IPS-NIHi11 (cell line): ENCODE measurements around the gene STAM2.

ENCODE experiments used
- DNase-seq: peaks from one replicate; pipeline ENCODE4 v3.0.0; 2012; ENCODE audit warnings: mixed read lengths, low spot score

STAM2 gene

DNA sequence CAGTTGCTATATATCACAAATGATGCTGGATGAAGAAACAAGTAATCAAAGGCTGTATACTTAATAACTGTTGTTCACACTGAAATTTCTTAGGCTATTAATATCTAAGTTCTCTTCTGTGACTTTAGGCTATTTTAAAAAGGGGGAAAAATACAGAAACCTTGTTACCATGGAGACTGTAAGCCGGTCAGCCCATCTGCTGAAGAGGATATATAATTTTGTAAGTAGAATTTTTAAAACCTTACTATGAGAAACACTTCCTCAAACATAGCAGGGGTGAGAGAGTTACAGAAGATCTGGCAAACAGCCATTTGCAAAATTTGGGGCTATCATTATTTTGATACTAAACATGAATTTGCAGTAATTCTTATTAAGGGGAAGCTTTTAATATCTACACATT is 104.5 kb downstream of the STAM2 start:
- DNase-seq: no peak

DNA sequence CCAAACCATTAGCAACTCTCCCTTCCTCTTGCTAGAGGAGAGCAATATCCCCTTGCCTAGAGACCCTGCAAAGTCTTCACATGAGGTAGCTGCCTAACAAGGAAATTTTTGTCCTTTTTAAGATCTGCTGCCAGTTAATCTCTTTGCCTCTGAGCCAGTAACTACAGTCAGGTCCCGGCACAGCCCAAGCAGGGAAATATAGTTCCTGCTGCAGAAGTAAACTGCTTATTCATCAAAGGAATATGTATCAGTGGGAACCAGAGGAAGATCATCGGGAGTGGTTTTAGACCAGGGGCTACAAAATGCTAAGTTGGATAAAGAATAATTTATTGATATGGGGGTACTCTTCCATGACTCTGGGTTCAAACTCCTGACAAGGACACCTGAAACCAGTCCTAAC is 107.3 kb downstream of the STAM2 start:
- no peak for DNase-seq

DNA sequence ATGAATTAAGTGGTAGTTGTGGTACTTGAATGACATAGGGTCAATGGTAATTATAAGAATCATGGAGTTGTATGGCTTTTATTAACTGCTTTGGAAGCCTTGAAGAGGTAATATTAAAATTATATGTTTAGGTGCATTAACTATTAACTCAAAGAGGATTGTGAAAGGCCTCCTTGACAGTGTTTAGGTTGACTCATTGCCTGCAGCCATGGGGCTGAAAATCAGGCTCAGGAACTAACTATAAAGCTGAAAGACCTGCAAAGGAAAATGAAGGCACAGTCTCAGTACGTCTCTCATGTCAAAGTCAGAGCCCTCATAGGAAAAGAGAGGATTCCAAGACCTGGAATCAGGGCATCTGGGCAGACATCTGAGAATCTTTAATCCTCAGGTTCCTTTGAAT is 107.7 kb downstream of the STAM2 start:
- DNase-seq: no peak
